NCI-H1105 treated with DMSO at 0.1 percent for 48 hours (cell line): ENCODE measurements around the gene MAP1LC3B.

Experiments used
- DNase-seq: peaks from one replicate; lab custom pipeline; 2025; lab: John Stamatoyannopoulos, UW

MAP1LC3B gene

GRCh38 chr16:87409781-87410180 is 17.6 kb downstream of the MAP1LC3B start:
- no peak for DNase-seq

GRCh38 chr16:87410530-87410929 is 18.4 kb downstream of the MAP1LC3B start:
- no peak for DNase-seq

- DNase-seq: no peak
Observed at GRCh38 chr16:87410968-87411367, 18.8 kb downstream of the MAP1LC3B start.

GRCh38 chr16:87411375-87412271 is 19.5 kb downstream of the MAP1LC3B start:
- DNase-seq: no peak

- no peak for DNase-seq
Observed at GRCh38 chr16:87412371-87412995, 20.3 kb downstream of the MAP1LC3B start.

GRCh38 chr16:87412996-87413421 is 20.9 kb downstream of the MAP1LC3B start:
- no peak for DNase-seq

GRCh38 chr16:87414251-87414680 is 22.1 kb downstream of the MAP1LC3B start:
- DNase-seq: no peak

- no peak for DNase-seq
Observed at GRCh38 chr16:87415441-87415840, 23.3 kb downstream of the MAP1LC3B start.

GRCh38 chr16:87416826-87417527 is 24.8 kb downstream of the MAP1LC3B start:
- DNase-seq: no peak

GRCh38 chr16:87417528-87417910 is 25.4 kb downstream of the MAP1LC3B start:
- DNase-seq: no peak

- DNase-seq: no peak
Observed at GRCh38 chr16:87418216-87418615, 26.1 kb downstream of the MAP1LC3B start.

- DNase-seq: no peak
Observed at GRCh38 chr16:87418644-87419043, 26.5 kb downstream of the MAP1LC3B start.

GRCh38 chr16:87420026-87421002 is 28.2 kb downstream of the MAP1LC3B start:
- no peak for DNase-seq

- DNase-seq: no peak
Observed at GRCh38 chr16:87421003-87421912, 29.1 kb downstream of the MAP1LC3B start.

- no peak for DNase-seq
Observed at GRCh38 chr16:87422106-87422505, 30.0 kb downstream of the MAP1LC3B start.

GRCh38 chr16:87423429-87423828 is 31.3 kb downstream of the MAP1LC3B start:
- no peak for DNase-seq

- no peak for DNase-seq
Observed at GRCh38 chr16:87424266-87424665, 32.1 kb downstream of the MAP1LC3B start.

GRCh38 chr16:87425941-87426340 is 33.8 kb downstream of the MAP1LC3B start:
- DNase-seq: no peak

GRCh38 chr16:87426423-87427215 is 34.5 kb downstream of the MAP1LC3B start:
- no peak for DNase-seq

GRCh38 chr16:87431926-87432325 is 39.8 kb downstream of the MAP1LC3B start:
- no peak for DNase-seq
